Lung (tissue), 12 donors: ENCODE results near the gene PIGR. TPM values are rescaled to one million over a fixed set of nuclear protein-coding genes. Genes with fewer than 3 reads are reported as not detected.

Experiments used
- ATAC-seq: fragments of 200-7000 bp; cut with Tn5 transposase; one replicate; pipeline ENCODE4 v1.9.1; 2020; ENCODE audit warnings: moderate number of reproducible peaks; ENCODE audit not compliant: insufficient read depth, low FRiP score
- DNase-seq, 3 donors: peaks; one replicate each; pipeline ENCODE4 v3.0.0-alpha.2; 2013 to 2017
- H3K27ac ChIP-seq, 2 donors: one replicate each; pipeline ENCODE4 v1.5.1; 2013; ENCODE audit warnings: mild to moderate bottlenecking in 2 of 2, moderate library complexity in 2 of 2, control low read depth in 1 of 2, inconsistent platforms in 1 of 2, low read depth in 1 of 2, low read length in 1 of 2
- H3K27me3 ChIP-seq, 3 donors: one replicate each; pipeline ENCODE4 v1.5.1; 2013; ENCODE audit warnings: low read length in 2 of 3; ENCODE audit not compliant: control insufficient read depth in 3 of 3, insufficient read depth in 3 of 3
- H3K36me3 ChIP-seq, 4 donors: one replicate each; pipeline ENCODE4 v1.5.1; 2013; ENCODE audit warnings: low read length in 4 of 4, mild to moderate bottlenecking in 1 of 4, moderate library complexity in 1 of 4; ENCODE audit not compliant: control insufficient read depth in 4 of 4, insufficient read depth in 4 of 4
- H3K4me1 ChIP-seq, 5 donors: one replicate each; pipeline ENCODE4 v1.5.1; 2013; ENCODE audit warnings: low read length in 5 of 5, mild to moderate bottlenecking in 2 of 5, moderate library complexity in 1 of 5; ENCODE audit not compliant: control insufficient read depth in 5 of 5, insufficient read depth in 5 of 5
- H3K4me3 ChIP-seq: one replicate; pipeline ENCODE4 v1.5.1; 2013; ENCODE audit warnings: mild to moderate bottlenecking, control low read depth, moderate library complexity
- H3K9ac ChIP-seq, 2 donors: one replicate each; pipeline ENCODE4 v1.5.1; 2013; ENCODE audit warnings: low read length in 2 of 2, control low read depth in 1 of 2; ENCODE audit not compliant: insufficient read depth in 1 of 2
- H3K9me3 ChIP-seq, 4 donors: one replicate each; pipeline ENCODE4 v1.5.1; 2013; ENCODE audit warnings: low read length in 3 of 4, mild to moderate bottlenecking in 1 of 4, moderate library complexity in 1 of 4; ENCODE audit not compliant: control insufficient read depth in 4 of 4, insufficient read depth in 3 of 4
- WGBS, 2 donors: extraction: QIAGEN DNeasy Blood & Tissue Kit; methylation state at CpG; one replicate each; pipeline ENCODE4 v1.1.7; 2013; 5-methylcytosine and 5-hydroxymethylcytosine counted together
- polyA plus RNA-seq, 2 donors: library from polyadenylated mRNA; stranded (reverse); fragments of 200-250 nt; gene quantifications; one replicate each; pipeline ENCODE4 v1.2.1, GENCODE V29; 2013
- total RNA-seq, 2 donors: library from RNA; depleted of rRNA in 1 of 2; stranded (reverse); fragments of >200 nt in 1 of 2; gene quantifications; one replicate each; pipeline ENCODE4 v1.2.1, GENCODE V29; 2014 to 2021
- TF ChIP-seq, protein P1 (sequence below): IDR thresholded peaks from 2 replicates; pipeline ENCODE4 v1.5.1; 2012; ENCODE audit warnings: mild to moderate bottlenecking; ENCODE audit errors: control extremely low read depth, extremely low read depth
- donor health status: control.
- donor health status: control.
- donor health status: Bipolar disorder and iron deficiency.
- donor health status: healthy.
- donor health status: DM: yes; HTN: yes; CAD: no.

Gene PIGR
- total and polyA plus RNA-seq, 4 donors: 131 to 845 (median 298) TPM

DNA sequence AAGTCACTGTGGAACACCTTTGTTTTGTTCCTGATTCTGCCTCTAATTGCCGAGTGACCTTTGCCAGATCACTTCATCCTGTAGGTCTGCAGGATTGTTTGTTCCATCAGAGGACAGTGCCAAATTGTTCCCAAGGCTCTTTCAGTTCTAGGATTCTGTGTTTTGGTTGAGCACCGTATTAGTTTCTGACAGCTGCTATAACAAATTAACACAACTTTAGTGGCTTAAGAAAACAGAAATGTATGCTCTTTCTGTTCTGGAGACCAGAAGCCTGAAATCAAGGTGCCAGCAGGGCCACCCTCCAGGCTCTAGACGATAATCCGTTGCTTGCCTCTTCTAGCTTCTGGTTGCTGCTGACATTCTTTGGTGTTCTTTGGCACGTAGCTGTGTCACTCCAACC, 3.4 kb upstream of the PIGR start:
- no peak overlapping the region for H3K27ac ChIP-seq
- no peaks in the 10 kb centered on the region for H3K9me3 ChIP-seq
- DNase-seq: no peak
- H3K4me1 ChIP-seq: peaks cover 0 to 5% (median 0%) of the 10 kb centered on the region in 5 donors
- ATAC-seq: no peak
- no peaks in the 10 kb centered on the region for H3K36me3 ChIP-seq
- no peak overlapping the region for H3K4me3 ChIP-seq
- H3K27me3 ChIP-seq: no peaks in the 10 kb centered on the region
- TF ChIP-seq, protein P1, sequence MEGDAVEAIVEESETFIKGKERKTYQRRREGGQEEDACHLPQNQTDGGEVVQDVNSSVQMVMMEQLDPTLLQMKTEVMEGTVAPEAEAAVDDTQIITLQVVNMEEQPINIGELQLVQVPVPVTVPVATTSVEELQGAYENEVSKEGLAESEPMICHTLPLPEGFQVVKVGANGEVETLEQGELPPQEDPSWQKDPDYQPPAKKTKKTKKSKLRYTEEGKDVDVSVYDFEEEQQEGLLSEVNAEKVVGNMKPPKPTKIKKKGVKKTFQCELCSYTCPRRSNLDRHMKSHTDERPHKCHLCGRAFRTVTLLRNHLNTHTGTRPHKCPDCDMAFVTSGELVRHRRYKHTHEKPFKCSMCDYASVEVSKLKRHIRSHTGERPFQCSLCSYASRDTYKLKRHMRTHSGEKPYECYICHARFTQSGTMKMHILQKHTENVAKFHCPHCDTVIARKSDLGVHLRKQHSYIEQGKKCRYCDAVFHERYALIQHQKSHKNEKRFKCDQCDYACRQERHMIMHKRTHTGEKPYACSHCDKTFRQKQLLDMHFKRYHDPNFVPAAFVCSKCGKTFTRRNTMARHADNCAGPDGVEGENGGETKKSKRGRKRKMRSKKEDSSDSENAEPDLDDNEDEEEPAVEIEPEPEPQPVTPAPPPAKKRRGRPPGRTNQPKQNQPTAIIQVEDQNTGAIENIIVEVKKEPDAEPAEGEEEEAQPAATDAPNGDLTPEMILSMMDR: no peak
- 92 to 96% methylated on average over 5 of the region's 5 CpGs for WGBS, 2 donors
- H3K9ac ChIP-seq: no peak overlapping the region

- no peak overlapping the region for H3K9ac ChIP-seq
- 45 to 65% methylated on average over 4 of the region's 4 CpGs for WGBS, 2 donors
- DNase-seq (no peak), ATAC-seq (no peak)
- TF ChIP-seq, protein P1: no peak
- no peaks in the 10 kb centered on the region for H3K36me3 ChIP-seq
- peaks cover 0 to 3% (median 0%) of the 10 kb centered on the region in 5 donors for H3K4me1 ChIP-seq
- no peaks in the 10 kb centered on the region for H3K9me3 ChIP-seq
- H3K27ac ChIP-seq: no peak overlapping the region
- no peak overlapping the region for H3K4me3 ChIP-seq
- H3K27me3 ChIP-seq: no peaks in the 10 kb centered on the region
These were observed 2.9 kb upstream of the PIGR start for GRCh38 chr1:206949208-206949607.

GRCh38 chr1:206947255-206947654, 989 bp upstream of the PIGR start:
- DNase-seq: no peak
- no peaks in the 10 kb centered on the region for H3K36me3 ChIP-seq
- no peak for ATAC-seq
- no peak overlapping the region for H3K27ac ChIP-seq
- H3K9me3 ChIP-seq: no peaks in the 10 kb centered on the region
- WGBS, 2 donors: 89 to 94% methylated on average over 3 of the region's 3 CpGs
- no peak overlapping the region for H3K9ac ChIP-seq
- H3K4me3 ChIP-seq: no peak overlapping the region
- H3K4me1 ChIP-seq: peaks cover 0 to 1% (median 0%) of the 10 kb centered on the region in 5 donors
- TF ChIP-seq, protein P1: no peak
- H3K27me3 ChIP-seq: no peaks in the 10 kb centered on the region

DNA sequence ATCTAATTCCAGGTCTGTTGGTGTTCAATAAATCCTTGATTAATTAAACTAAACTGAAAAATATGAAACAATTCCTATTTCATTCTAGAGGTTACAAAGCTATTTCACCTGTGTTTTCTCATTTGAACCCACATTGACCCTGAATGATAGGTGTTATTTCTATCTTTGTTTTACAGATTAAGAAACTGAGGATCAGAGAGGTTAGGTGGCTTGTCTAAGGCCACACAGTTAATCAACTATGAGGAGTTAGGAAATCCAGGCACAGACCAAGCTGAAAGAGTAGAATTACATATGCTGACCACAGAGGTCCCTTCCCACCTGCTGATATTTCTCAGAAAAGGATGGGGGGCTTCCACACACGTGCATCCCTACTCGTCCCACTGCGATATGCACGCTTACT, 487 bp downstream of the PIGR start:
- Histone ChIP-seq H3K4me3 (peak overlapping the region; percentile 40), H3K27ac (peak overlapping the region in 1 of 2 donors; percentile 66), H3K4me1 (peaks cover 0 to 6% (median 0%) of the 10 kb centered on the region in 5 donors), H3K27me3 (no peaks in the 10 kb centered on the region), H3K36me3 (no peaks in the 10 kb centered on the region), H3K9ac (no peak overlapping the region), H3K9me3 (no peaks in the 10 kb centered on the region)
- TF ChIP-seq, protein P1: no peak
- ATAC-seq: no peak
- no peak for DNase-seq
- WGBS, 2 donors: 69 to 94% methylated on average over 4 of the region's 4 CpGs
